K562 (cell line): ENCODE measurements around the gene TEX9. TPM values are rescaled to one million over a fixed set of nuclear protein-coding genes. Genes with fewer than 3 reads are reported as not detected.

Experiments
- ATAC-seq: fragments of 200-7000 bp; cut with Tn5 transposase; 3 replicates; pipeline ENCODE4 v1.9.1; 2020; ENCODE audit warnings: moderate library complexity
- BruUV-seq: library from RNA; stranded (reverse); fragments of 400-500 nt; replicated peaks from 2 replicates; lab custom pipeline; 2021; lab: Mats Ljungman, UMichigan
- CTCF ChIA-PET: fragments of 300-600 bp; formaldehyde crosslinking; extraction: SDS; loops from one replicate; lab custom pipeline; 2021; ENCODE audit warnings: low intra/inter-chr PET ratio; lab: Yijun Ruan, JAX
- POLR2A ChIA-PET: fragments of 300-600, 350-650 bp; sonication (Branson Sonifier 250); formaldehyde crosslinking; extraction: SDS; loops from one replicate; lab custom pipeline; 2021; ENCODE audit warnings: antibody characterized with exemption, inconsistent platforms; lab: Yijun Ruan, JAX
- DNase-seq, 4 experiments: peaks; one replicate each; pipeline versions ENCODE4 v3.0.0 to v3.0.0-alpha.2; 2011 to 2018; ENCODE audit warnings: low spot score in 3 of 4, mixed read lengths in 3 of 4; ENCODE audit errors: extremely low read depth in 1 of 4
- FAIRE-seq: peaks from 2 replicates; lab custom pipeline; 2011; peaks lifted over from hg19 to GRCh38; lab: Jason Lieb, UNC
- H2AFZ ChIP-seq: 2 replicates; pipeline ENCODE4 v1.6.0; 2011; ENCODE audit warnings: low read depth, low read length, control low read depth, inconsistent platforms
- H3K27ac ChIP-seq: fragments of 200-600 bp; 3 replicates; pipeline ENCODE4 v1.8.0; 2011; ENCODE audit warnings: low read depth, mild to moderate bottlenecking, control low read depth, inconsistent platforms, low read length, moderate library complexity, mixed read lengths; ENCODE audit errors: extremely low read depth
- H3K27me3 ChIP-seq, 2 experiments: fragments of 300-600 bp in 1 of 2; 2 replicates in 1 of 2; 3 replicates in 1 of 2; pipeline versions ENCODE4 v1.6.0 to v1.8.0; 2011; ENCODE audit warnings: inconsistent platforms in 2 of 2, low read length in 2 of 2, mild to moderate bottlenecking in 1 of 2, mixed read lengths in 1 of 2, moderate library complexity in 1 of 2; ENCODE audit not compliant: control insufficient read depth in 2 of 2, insufficient read depth in 2 of 2
- H3K36me3 ChIP-seq: fragments of 300-600 bp; 3 replicates; pipeline ENCODE4 v1.8.0; 2011; ENCODE audit warnings: mild to moderate bottlenecking, low read length, inconsistent platforms; ENCODE audit not compliant: control insufficient read depth, insufficient read depth
- H3K4me1 ChIP-seq, 2 experiments: fragments of 200-600 bp in 1 of 2; replicated peaks in 1 of 2; 2 replicates in 1 of 2; 3 replicates in 1 of 2; pipeline versions ENCODE4 v1.5.1 to v1.8.0; 2011; ENCODE audit warnings: inconsistent platforms in 2 of 2, low read length in 2 of 2, mild to moderate bottlenecking in 1 of 2, mixed read lengths in 1 of 2, moderate library complexity in 1 of 2; ENCODE audit not compliant: control insufficient read depth in 2 of 2, insufficient read depth in 2 of 2
- H3K4me2 ChIP-seq: 2 replicates; pipeline ENCODE4 v1.6.1; 2011; ENCODE audit warnings: low read length, control low read depth, inconsistent platforms, mixed read lengths; ENCODE audit not compliant: insufficient read depth
- H3K4me3 ChIP-seq: fragments of 200-600 bp; sonication (generic), shearing (Covaris generic); 2 replicates; pipeline ENCODE4 v1.5.1; 2016; ENCODE audit warnings: control low read depth, inconsistent platforms
- H3K79me2 ChIP-seq: fragments of 200-600 bp; 3 replicates; pipeline ENCODE4 v1.8.0; 2011; ENCODE audit warnings: low read length, inconsistent platforms; ENCODE audit not compliant: control insufficient read depth, insufficient read depth
- H3K9ac ChIP-seq, 2 experiments: 2 replicates each; pipeline versions ENCODE4 v1.6.0 to v1.6.1; 2011; ENCODE audit warnings: low read depth in 2 of 2, low read length in 2 of 2, control low read depth in 1 of 2, inconsistent platforms in 1 of 2, mild to moderate bottlenecking in 1 of 2, mixed read lengths in 1 of 2; ENCODE audit not compliant: insufficient read depth in 1 of 2
- H3K9me1 ChIP-seq: one replicate; pipeline ENCODE4 v1.6.0; 2011; ENCODE audit warnings: inconsistent platforms, mild to moderate bottlenecking, low read length, moderate library complexity; ENCODE audit not compliant: control insufficient read depth, insufficient read depth
- H3K9me3 ChIP-seq: replicated peaks from 2 replicates; pipeline ENCODE4 v1.5.1; 2011; ENCODE audit warnings: low read depth, low read length, inconsistent platforms; ENCODE audit not compliant: control insufficient read depth, insufficient read depth
- H4K20me1 ChIP-seq: replicated peaks from 2 replicates; pipeline ENCODE4 v1.6.1; 2011; ENCODE audit warnings: low read length, inconsistent platforms, mixed read lengths; ENCODE audit not compliant: control insufficient read depth, insufficient read depth
- C11orf30 ChIP-seq: fragments of 450-650 bp; IDR thresholded peaks from 2 replicates; pipeline ENCODE4 v1.6.1; 2016; ENCODE audit warnings: low read depth, mild to moderate bottlenecking
- E2F4 ChIP-seq: sonication (generic); formaldehyde crosslinking; IDR thresholded peaks from 2 replicates; pipeline ENCODE4 v1.8.0; 2022; ENCODE audit warnings: mild to moderate bottlenecking, low read depth, missing genetic modification reagents
- EGR1 ChIP-seq: fragments of 450-650 bp; conservative IDR thresholded peaks from 2 replicates; pipeline ENCODE4 v1.6.1; 2017; ENCODE audit warnings: mild to moderate bottlenecking
- MAFG ChIP-seq: fragments of 450-650 bp; conservative IDR thresholded peaks from 2 replicates; pipeline ENCODE4 v1.6.1; 2016; ENCODE audit warnings: missing genetic modification characterization, missing compliant biosample characterization
- MXD1 ChIP-seq: fragments of 250-450 bp; sonication (Bioruptor Pico); IDR thresholded peaks from 2 replicates; pipeline ENCODE4 v1.8.0; 2021; ENCODE audit warnings: borderline replicate concordance, mild to moderate bottlenecking, moderate library complexity; ENCODE audit not compliant: poor library complexity, severe bottlenecking
- REST ChIP-seq, 2 experiments: fragments of 450-650 bp; formaldehyde crosslinking in 1 of 2; IDR thresholded peaks; 2 replicates each; pipeline versions ENCODE4 v1.4.0 to v1.6.1; 2014 to 2020; ENCODE audit warnings: mild to moderate bottlenecking in 2 of 2, borderline replicate concordance in 1 of 2, low read depth in 1 of 2
- RNF2 ChIP-seq: sonication (generic); IDR thresholded peaks from 2 replicates; pipeline ENCODE4 v1.6.1; 2016
- ZC3H4 ChIP-seq: sonication (generic); formaldehyde crosslinking; IDR thresholded peaks from 2 replicates; pipeline ENCODE4 v1.9.0; 2021; ENCODE audit warnings: missing genetic modification reagents, borderline replicate concordance
- ZNF316 ChIP-seq: fragments of 450-650 bp; IDR thresholded peaks from 2 replicates; pipeline ENCODE4 v1.6.1; 2016
- ZNF445 ChIP-seq: fragments of 250-450 bp; sonication (Bioruptor Pico); IDR thresholded peaks from 2 replicates; pipeline ENCODE4 v1.4.0; 2020; ENCODE audit warnings: low read depth, mild to moderate bottlenecking, moderate library complexity
- ZNF766 ChIP-seq: fragments of 200-800 bp; sonication (Bioruptor generic); conservative IDR thresholded peaks from 2 replicates; pipeline ENCODE4 v1.6.1; 2016; ENCODE audit warnings: missing genetic modification characterization, missing compliant biosample characterization
- WGBS: fragments of 100-300 bp; shearing (Covaris generic); methylation state at CpG from one replicate; pipeline ENCODE4 v1.1.6; 2016; ENCODE audit warnings: low coverage, mixed read lengths; ENCODE audit not compliant: insufficient coverage; ENCODE audit errors: missing lambda C conversion rate; 5-methylcytosine and 5-hydroxymethylcytosine counted together
- in situ Hi-C: fragments of 300-500 bp; cut with MboI; formaldehyde crosslinking; loops from 4 replicates; pipeline ENCODE4 v1.15.0; 2018; ENCODE audit warnings: inconsistent platforms, mixed read lengths
- intact Hi-C: fragments of 100-400 bp; cut with micrococcal nuclease; formaldehyde crosslinking; loops from 2 replicates; pipeline ENCODE4 v1.14.2; 2022
- polyA plus RNA-seq, 8 experiments: library from polyadenylated mRNA; depleted of rRNA in 4 of 8; stranded (reverse) in 5 of 8; unstranded in 3 of 8; fragments of >200 nt; fragmentation: Nextera tagmentation in 2 of 8; fragmentation: Illumina TruSeq in 1 of 8; extraction: Ambion mirVana in 2 of 8; extraction: Trizol in 1 of 8; gene quantifications; 2 replicates each; pipeline versions ENCODE4 v1.2.1 to v1.2.3, GENCODE V29; 2011 to 2014; ENCODE audit warnings: inconsistent platforms in 1 of 8, missing spikeins in 1 of 8
- total RNA-seq, 7 experiments: library from RNA; depleted of rRNA in 6 of 7; stranded (reverse); fragments of >200 nt in 6 of 7; fragmentation: Illumina TruSeq in 2 of 7; extraction: Trizol in 2 of 7; gene quantifications; 2 replicates each; pipeline versions ENCODE4 v1.2.1 to v1.2.3, GENCODE V29; 2011 to 2021; ENCODE audit warnings: low replicate concordance in 1 of 7

TEX9 gene
- total and polyA plus RNA-seq, 9 of the 15 experiments (the other 6 are each of a cell fraction or from before 2014, with no cell fraction given), result 0.93 to 3.6 (median 2.4) TPM

- no peak for TF ChIP-seq MXD1 (CRISPR knock-in tag)
- TF ChIP-seq, all 486 proteins: peak for 0
These were observed 45.5 kb downstream of the TEX9 start (continued) for GRCh38 chr15:56410721-56411120.

- Histone ChIP-seq H3K9me1 (no peaks in the 10 kb centered on the region), H3K36me3 (no peaks in the 10 kb centered on the region), H3K4me3 (no peak overlapping the region), H3K9me3 (no peaks in the 10 kb centered on the region), H4K20me1 (no peaks in the 10 kb centered on the region), H3K4me2 (no peak overlapping the region), H2AFZ (no peak overlapping the region), H3K27me3 (no peaks in the 10 kb centered on the region), H3K27ac (no peak overlapping the region), H3K9ac (no peak overlapping the region), H3K4me1 (no peaks in the 10 kb centered on the region; a peak in 1 of 5 replicates), H3K79me2 (no peaks in the 10 kb centered on the region)
- no peak for DNase-seq
- intact Hi-C loops, result no loop called here
- 13% methylated on average over 2 of the region's 2 CpGs for whole genome bisulfite sequencing
- TF ChIP-seq ZC3H4 (CRISPR knock-in tag), result no peak
- no peak for TF ChIP-seq ZNF766 (CRISPR knock-in tag)
- TF ChIP-seq E2F4 (CRISPR knock-in tag), result no peak
- peak; percentile 56 for TF ChIP-seq MAFG (tag)
- 0 out of 2 replicates have a peak, but pooled peaks have one; percentile 4 for TF ChIP-seq REST (IDR thresholded peaks at IDR 0.05; ENCODE audit: borderline replicate concordance)
- TF ChIP-seq REST (CRISPR knock-in tag; IDR thresholded peaks at IDR 0.05; ENCODE audit: low read depth), result no peak
- TF ChIP-seq ZNF316, result peak; percentile 76
- peak; percentile 73 for TF ChIP-seq C11orf30
- no peak for TF ChIP-seq RNF2
- 0 out of 2 replicates have a peak, but pooled peaks have one; percentile 19 for TF ChIP-seq EGR1
- no peak for TF ChIP-seq ZNF445 (CRISPR knock-in tag)
- ChIA-PET POLR2A (no interaction called here), CTCF (no interaction called here)
- in situ Hi-C loops, result no loop called here
- no peak for ATAC-seq
- no TSS peak for BruUV-seq
- no peak for FAIRE-seq
These were observed 46.0 kb downstream of the TEX9 start for GRCh38 chr15:56411122-56411749.
